Panc1 (cell line): ENCODE data around the gene PHRF1. TPM values are rescaled to one million over a fixed set of nuclear protein-coding genes. Genes with fewer than 3 reads are reported as not detected.
"Not testable (repeated sequence)": the region's sequence is repeated elsewhere in the genome, so short reads cannot be mapped to it uniquely, and the experiment has no call there.

Experiments
- ATAC-seq: fragments of 200-7000 bp; cut with Tn5 transposase; 2 replicates; pipeline ENCODE4 v1.9.1; 2020; ENCODE audit warnings: mild to moderate bottlenecking, moderate library complexity
- BruUV-seq: library from RNA; stranded (reverse); fragments of 400-500 nt; replicated peaks from 2 replicates; lab custom pipeline; 2021; lab: Mats Ljungman, UMichigan
- CTCF ChIA-PET: fragments of 300-600 bp; sonication (Branson Sonifier 250); formaldehyde crosslinking; loops from one replicate; lab custom pipeline; 2022; ENCODE audit warnings: antibody characterized with exemption; lab: Charles Lee
- POLR2A ChIA-PET: fragments of 300-600 bp; sonication (Branson Sonifier 250); formaldehyde crosslinking; loops from one replicate; lab custom pipeline; 2022; ENCODE audit warnings: antibody characterized with exemption; lab: Charles Lee
- DNase-seq: peaks from one replicate; pipeline ENCODE4 v3.0.0-alpha.2; 2010; ENCODE audit warnings: low read depth, low spot score
- H3K27ac ChIP-seq: 2 replicates; pipeline ENCODE4 v1.5.1; 2011; ENCODE audit warnings: mild to moderate bottlenecking, low read length, inconsistent platforms
- H3K27me3 ChIP-seq: fragments of 200-500 bp; sonication (Bioruptor generic); 2 replicates; pipeline ENCODE4 v1.6.0; 2014; ENCODE audit warnings: low read length, inconsistent platforms; ENCODE audit not compliant: control insufficient read depth, insufficient read depth
- H3K36me3 ChIP-seq: fragments of 200-500 bp; sonication (Bioruptor generic); 2 replicates; pipeline ENCODE4 v1.5.1; 2014; ENCODE audit warnings: inconsistent platforms, mild to moderate bottlenecking, low read length, moderate library complexity; ENCODE audit not compliant: control insufficient read depth, insufficient read depth
- H3K4me1 ChIP-seq: 2 replicates; pipeline ENCODE4 v1.5.1; 2011; ENCODE audit warnings: inconsistent platforms, mild to moderate bottlenecking, low read length, moderate library complexity; ENCODE audit not compliant: control insufficient read depth, insufficient read depth
- H3K4me3 ChIP-seq, 2 experiments: 2 replicates each; pipeline ENCODE4 v1.5.1; 2011 to 2012; ENCODE audit warnings: low read depth in 2 of 2, low read length in 2 of 2, mild to moderate bottlenecking in 2 of 2, inconsistent platforms in 1 of 2, moderate library complexity in 1 of 2
- H3K9me3 ChIP-seq: fragments of 200-500 bp; sonication (Bioruptor generic); 2 replicates; pipeline ENCODE4 v1.5.1; 2014; ENCODE audit warnings: low read depth, mild to moderate bottlenecking, inconsistent platforms, low read length, moderate library complexity; ENCODE audit not compliant: control insufficient read depth, insufficient read depth
- CTCF ChIP-seq: fragments of 450-650 bp; IDR thresholded peaks from 2 replicates; pipeline ENCODE4 v1.5.1; 2017; ENCODE audit warnings: mild to moderate bottlenecking
- POLR2AphosphoS5 ChIP-seq: IDR thresholded peaks from 2 replicates; pipeline ENCODE4 v1.6.1; 2012; ENCODE audit warnings: mild to moderate bottlenecking, low read depth, low read length, moderate library complexity
- REST ChIP-seq, 2 experiments: IDR thresholded peaks; 2 replicates each; pipeline ENCODE4 v1.6.1; 2011 to 2012; ENCODE audit warnings: low read depth in 2 of 2, control low read depth in 1 of 2, low read length in 1 of 2, mild to moderate bottlenecking in 1 of 2, moderate library complexity in 1 of 2; ENCODE audit not compliant: insufficient read depth in 1 of 2
- SIN3A ChIP-seq: IDR thresholded peaks from 2 replicates; pipeline ENCODE4 v1.6.1; 2012; ENCODE audit warnings: low read depth, mild to moderate bottlenecking, low read length, moderate library complexity, borderline replicate concordance; ENCODE audit not compliant: insufficient read depth
- TCF7L2 ChIP-seq: IDR thresholded peaks from 2 replicates; pipeline ENCODE4 v1.6.1; 2011; ENCODE audit warnings: mild to moderate bottlenecking, low read depth, low read length, inconsistent platforms
- in situ Hi-C: cut with HindIII; loops from 2 replicates; pipeline ENCODE4 v1.10.0; 2016; ENCODE audit warnings: low sequenced_read_pairs, low pct_unique_long_range_greater_than_20kb
- intact Hi-C: fragments of 100-400 bp; cut with micrococcal nuclease; formaldehyde crosslinking; loops from one replicate; pipeline ENCODE4 v1.10.0; 2022; ENCODE audit not compliant: unreplicated experiment
- total RNA-seq: library from RNA; stranded (reverse); gene quantifications from one replicate; pipeline ENCODE4 v1.2.1, GENCODE V29; 2021; ENCODE audit not compliant: unreplicated experiment

The PHRF1 gene
- total RNA-seq, 1 experiment from 2014 or later = 90.6 TPM

GRCh38 chr11:647672-648158, 71.4 kb downstream of the PHRF1 start:
- POLR2A ChIA-PET = interaction anchor here (0.7 kb wide), 1 partner anchor 128 kb away, joined by 3 read pairs; no protein-coding TSS in a partner anchor
- BruUV-seq, H3K36me3 ChIP-seq, DNase-seq, ATAC-seq, H3K9me3 ChIP-seq, CTCF ChIA-PET, H3K27me3 ChIP-seq, H3K4me3 ChIP-seq, H3K27ac ChIP-seq, in situ Hi-C loops, intact Hi-C loops, H3K4me1 ChIP-seq: not testable (repeated sequence)

GRCh38 chr11:650482-650881, 74.2 kb downstream of the PHRF1 start:
- DNase-seq (no peak), ATAC-seq (no peak)
- H3K4me3 ChIP-seq = no peak overlapping the region
- no peak overlapping the region for H3K27ac ChIP-seq
- in situ Hi-C loops = no loop called here
- no peaks in the 10 kb centered on the region for H3K4me1 ChIP-seq
- CTCF ChIA-PET = interaction anchor here (0.7 kb wide), 1 partner anchor 96 kb away, joined by 3 read pairs; no protein-coding TSS in a partner anchor
- no TSS peak for BruUV-seq
- TF ChIP-seq SIN3A = no peak
- no peak for TF ChIP-seq TCF7L2
- no peak for TF ChIP-seq POLR2AphosphoS5
- TF ChIP-seq REST (IDR thresholded peaks at IDR 0.05; ENCODE audit: insufficient read depth in 1 of 2, low read depth in 2 of 2, low read length in 1 of 2) = no peak
- no peak for TF ChIP-seq CTCF
- no peaks in the 10 kb centered on the region for H3K36me3 ChIP-seq
- no peaks in the 10 kb centered on the region for H3K27me3 ChIP-seq
- POLR2A ChIA-PET = no interaction called here
- intact Hi-C loops = no loop called here
- no peaks in the 10 kb centered on the region for H3K9me3 ChIP-seq

- H3K36me3 ChIP-seq, H3K27me3 ChIP-seq, ATAC-seq, H3K9me3 ChIP-seq, H3K4me3 ChIP-seq, in situ Hi-C loops, POLR2A ChIA-PET, DNase-seq, BruUV-seq, H3K27ac ChIP-seq, CTCF ChIA-PET, intact Hi-C loops, H3K4me1 ChIP-seq: not testable (repeated sequence)
Measured at GRCh38 chr11:653136-653535, 76.9 kb downstream of the PHRF1 start.
